Brain microvascular endothelial cell (primary cell): ENCODE measurements around the gene GSDMA.

Experiments
- DNase-seq: peaks from one replicate; pipeline ENCODE4 v3.0.0-alpha.2; 2020
- H3K27ac ChIP-seq: fragments of 250-450 bp; sonication (Bioruptor Pico); 2 replicates; pipeline ENCODE4 v1.5.1; 2020; ENCODE audit warnings: mild to moderate bottlenecking, moderate library complexity
- H3K27me3 ChIP-seq: fragments of 250-450 bp; sonication (Bioruptor Pico); replicated peaks from 2 replicates; pipeline ENCODE4 v1.5.1; 2020; ENCODE audit warnings: mild to moderate bottlenecking
- H3K36me3 ChIP-seq: fragments of 250-450 bp; sonication (Bioruptor Pico); replicated peaks from 2 replicates; pipeline ENCODE4 v1.5.1; 2020; ENCODE audit warnings: mild to moderate bottlenecking
- H3K4me3 ChIP-seq: 2 replicates; pipeline ENCODE4 v1.5.1; 2011; ENCODE audit warnings: low read depth, mild to moderate bottlenecking, control low read depth, low read length, moderate library complexity
- in situ Hi-C: cut with HindIII; loops from 2 replicates; pipeline ENCODE4 v1.10.0; 2017; ENCODE audit warnings: low sequenced_read_pairs, low pct_ligation_motif_present
- TF ChIP-seq, protein P1 (sequence below): IDR thresholded peaks from 2 replicates; pipeline ENCODE4 v1.5.1; 2011; ENCODE audit warnings: low read depth, mild to moderate bottlenecking, moderate library complexity, low read length, control low read depth, inconsistent platforms; ENCODE audit errors: missing control alignments

GSDMA gene

DNA sequence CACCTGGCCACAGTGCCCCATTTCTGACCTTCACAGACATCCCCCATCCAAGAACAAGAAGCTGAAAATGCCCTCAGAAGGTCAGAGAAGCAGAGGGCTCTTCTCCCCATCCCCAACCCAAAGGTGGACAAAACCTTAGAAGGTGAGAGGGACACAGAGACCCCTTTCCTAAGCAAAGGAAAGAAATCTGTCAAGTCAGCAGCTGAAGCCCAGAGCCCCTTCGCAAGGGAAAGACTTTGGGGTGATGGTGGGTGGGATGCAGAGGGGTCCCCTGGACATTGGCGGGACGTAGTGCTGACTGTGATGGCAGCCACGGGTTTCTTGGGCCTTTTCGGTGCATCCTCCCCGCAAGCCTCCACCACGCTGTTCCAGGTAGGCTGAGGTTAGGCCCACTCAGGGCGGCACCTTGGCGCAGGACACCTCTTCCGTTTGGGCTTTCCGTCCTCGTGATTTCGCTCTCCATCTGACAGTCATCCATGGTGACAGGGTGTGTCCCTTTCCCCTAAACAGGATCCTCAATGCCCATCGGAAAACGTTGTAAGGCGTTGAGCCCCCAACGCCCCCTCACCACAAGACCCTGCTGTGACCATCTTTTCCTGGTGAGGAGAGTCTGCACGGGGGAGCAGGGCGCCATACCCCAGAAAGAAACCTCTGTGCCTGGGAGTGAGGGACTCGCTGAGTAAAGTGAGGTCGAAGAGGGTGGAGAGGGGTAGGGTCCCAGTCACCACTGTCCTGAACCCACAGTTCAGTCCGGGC lies 10.7 kb upstream of the GSDMA start:
- in situ Hi-C loops, result no loop called here
- TF ChIP-seq, protein P1, sequence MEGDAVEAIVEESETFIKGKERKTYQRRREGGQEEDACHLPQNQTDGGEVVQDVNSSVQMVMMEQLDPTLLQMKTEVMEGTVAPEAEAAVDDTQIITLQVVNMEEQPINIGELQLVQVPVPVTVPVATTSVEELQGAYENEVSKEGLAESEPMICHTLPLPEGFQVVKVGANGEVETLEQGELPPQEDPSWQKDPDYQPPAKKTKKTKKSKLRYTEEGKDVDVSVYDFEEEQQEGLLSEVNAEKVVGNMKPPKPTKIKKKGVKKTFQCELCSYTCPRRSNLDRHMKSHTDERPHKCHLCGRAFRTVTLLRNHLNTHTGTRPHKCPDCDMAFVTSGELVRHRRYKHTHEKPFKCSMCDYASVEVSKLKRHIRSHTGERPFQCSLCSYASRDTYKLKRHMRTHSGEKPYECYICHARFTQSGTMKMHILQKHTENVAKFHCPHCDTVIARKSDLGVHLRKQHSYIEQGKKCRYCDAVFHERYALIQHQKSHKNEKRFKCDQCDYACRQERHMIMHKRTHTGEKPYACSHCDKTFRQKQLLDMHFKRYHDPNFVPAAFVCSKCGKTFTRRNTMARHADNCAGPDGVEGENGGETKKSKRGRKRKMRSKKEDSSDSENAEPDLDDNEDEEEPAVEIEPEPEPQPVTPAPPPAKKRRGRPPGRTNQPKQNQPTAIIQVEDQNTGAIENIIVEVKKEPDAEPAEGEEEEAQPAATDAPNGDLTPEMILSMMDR, result no peak
- Histone ChIP-seq H3K27me3 (no peaks in the 10 kb centered on the region), H3K36me3 (no peaks in the 10 kb centered on the region), H3K27ac (no peak overlapping the region), H3K4me3 (peak overlapping the region; percentile 46)
- no peak for DNase-seq

DNA sequence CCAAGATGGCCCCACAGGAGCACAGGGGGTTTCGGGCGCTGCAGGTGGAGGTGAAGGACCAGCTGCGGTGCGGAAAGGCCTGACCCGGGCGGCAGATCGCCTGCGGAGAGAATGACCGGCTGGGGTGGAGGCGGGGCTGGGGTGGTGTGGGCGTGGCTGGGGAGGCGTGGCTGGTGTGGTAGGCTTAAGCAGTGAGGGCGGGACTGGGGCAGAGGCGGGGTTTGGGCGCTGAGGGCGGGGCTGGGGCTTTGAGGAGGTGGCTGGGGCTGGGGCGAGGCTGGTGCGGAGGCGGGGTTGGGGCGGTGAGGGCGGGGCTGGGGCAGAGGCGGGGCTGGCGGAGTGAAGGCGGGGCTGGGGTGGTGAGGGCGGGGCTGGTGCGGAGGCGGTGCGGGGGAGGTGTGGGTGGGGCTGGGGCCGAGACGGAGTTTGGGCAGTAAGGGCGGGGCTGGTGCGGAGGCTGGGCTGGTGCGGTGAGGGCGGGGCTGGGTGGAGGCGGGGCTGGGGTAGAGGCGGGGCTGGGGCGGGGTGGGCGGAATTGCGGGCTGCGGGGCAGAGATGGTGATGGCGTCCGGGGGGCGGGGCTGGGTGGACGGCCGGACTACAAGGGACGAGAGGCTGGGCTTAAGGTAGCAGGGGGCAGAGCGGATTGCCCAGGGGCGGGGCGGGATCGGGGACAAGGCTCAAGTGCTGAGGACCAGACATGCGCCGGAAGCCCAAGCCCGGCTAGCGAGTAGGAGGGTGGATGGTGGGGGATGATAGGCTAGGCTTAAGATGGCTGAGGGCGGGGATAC lies 9.9 kb upstream of the GSDMA start:
- Histone ChIP-seq H3K27me3 (no peaks in the 10 kb centered on the region), H3K27ac (no peak overlapping the region), H3K36me3 (no peaks in the 10 kb centered on the region), H3K4me3 (peak overlapping the region; percentile 47)
- TF ChIP-seq, protein P1, result no peak
- peak; percentile 95 for DNase-seq
- in situ Hi-C loops, result no loop called here

DNA sequence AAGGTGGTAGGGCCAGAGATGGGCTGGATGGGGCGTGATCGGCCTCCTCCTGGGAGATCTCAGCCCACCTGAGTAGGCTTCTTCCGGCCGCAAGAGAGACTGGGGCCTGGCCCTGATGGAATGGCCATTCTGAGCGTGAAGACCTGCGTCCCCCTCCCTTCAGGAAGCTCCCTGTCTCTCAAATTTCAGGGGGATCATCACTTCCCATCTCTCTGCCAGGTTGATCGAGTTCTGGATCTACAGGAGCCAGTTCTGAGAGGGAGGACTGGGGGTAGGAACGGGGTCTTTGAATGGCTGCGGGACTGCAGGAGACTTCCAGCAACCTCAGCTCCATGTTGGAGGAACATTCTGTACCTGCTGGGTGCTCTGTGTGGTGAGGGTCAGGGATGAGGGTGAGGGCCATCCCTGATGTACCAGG lies 9.3 kb upstream of the GSDMA start:
- Histone ChIP-seq H3K27ac (no peak overlapping the region), H3K4me3 (peak overlapping the region; percentile 47), H3K36me3 (no peaks in the 10 kb centered on the region), H3K27me3 (no peaks in the 10 kb centered on the region)
- DNase-seq, result no peak
- in situ Hi-C loops, result no loop called here
- TF ChIP-seq, protein P1, result no peak

DNA sequence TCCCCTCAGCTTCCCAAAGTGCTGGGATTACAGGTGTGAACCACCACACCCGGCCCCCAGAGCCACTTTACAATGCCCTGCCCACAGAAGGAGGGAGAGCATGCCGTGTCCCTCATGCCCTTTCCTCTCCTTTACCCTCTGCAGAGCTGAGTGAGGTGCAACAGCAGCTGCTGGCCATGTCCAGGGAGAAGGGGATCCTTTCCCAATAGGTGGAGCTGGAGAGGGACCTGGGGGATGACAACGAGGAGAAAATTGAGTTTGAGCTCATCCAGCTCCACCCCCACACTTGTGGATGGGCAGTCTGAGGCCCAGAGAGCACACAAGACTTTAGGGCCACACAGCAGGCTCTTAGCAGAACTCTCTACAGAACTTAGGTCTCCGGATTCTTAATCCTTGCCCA lies 7.9 kb upstream of the GSDMA start:
- H3K27me3 ChIP-seq, result no peaks in the 10 kb centered on the region
- TF ChIP-seq, protein P1, result no peak
- no peaks in the 10 kb centered on the region for H3K36me3 ChIP-seq
- no peak overlapping the region for H3K27ac ChIP-seq
- H3K4me3 ChIP-seq, result no peak overlapping the region
- DNase-seq, result no peak
- in situ Hi-C loops, result no loop called here

DNA sequence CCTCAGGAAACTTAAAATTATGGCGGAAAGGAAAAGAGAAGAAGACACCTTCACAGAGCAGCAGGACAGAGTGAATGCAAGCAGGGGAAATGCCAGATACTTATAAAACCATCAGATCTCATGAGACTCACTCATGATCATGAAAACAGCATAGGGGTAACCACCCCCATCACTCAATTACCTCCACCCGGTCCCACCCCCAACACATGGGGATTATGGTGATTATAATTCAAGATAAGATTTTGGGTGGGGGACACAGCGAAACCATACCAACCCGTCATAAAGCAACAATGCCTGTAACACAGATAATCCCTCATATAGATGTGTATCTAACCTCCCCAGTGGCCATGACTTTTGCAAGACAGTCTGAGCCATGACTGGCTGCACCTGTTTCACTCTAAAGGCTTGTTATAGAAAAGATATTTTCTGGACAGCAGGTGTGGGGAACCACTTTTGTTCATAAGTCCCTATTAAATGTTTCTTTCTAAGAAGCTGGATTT lies 7.0 kb upstream of the GSDMA start:
- TF ChIP-seq, protein P1, result no peak
- Histone ChIP-seq H3K27me3 (no peaks in the 10 kb centered on the region), H3K4me3 (no peak overlapping the region), H3K27ac (no peak overlapping the region), H3K36me3 (no peaks in the 10 kb centered on the region)
- no peak for DNase-seq
- in situ Hi-C loops, result no loop called here
